HL-60/S4 (cell line): ENCODE results near the gene KCTD19.
"Not testable (repeated sequence)": the region's sequence is repeated elsewhere in the genome, so short reads cannot be mapped to it uniquely, and the experiment has no call there.

Experiments
- in situ Hi-C: fragments of 300-500 bp; cut with MboI; formaldehyde crosslinking; loops from 2 replicates; pipeline ENCODE4 v1.14.3; 2022; ENCODE audit warnings: low sequenced_read_pairs

KCTD19 gene

DNA sequence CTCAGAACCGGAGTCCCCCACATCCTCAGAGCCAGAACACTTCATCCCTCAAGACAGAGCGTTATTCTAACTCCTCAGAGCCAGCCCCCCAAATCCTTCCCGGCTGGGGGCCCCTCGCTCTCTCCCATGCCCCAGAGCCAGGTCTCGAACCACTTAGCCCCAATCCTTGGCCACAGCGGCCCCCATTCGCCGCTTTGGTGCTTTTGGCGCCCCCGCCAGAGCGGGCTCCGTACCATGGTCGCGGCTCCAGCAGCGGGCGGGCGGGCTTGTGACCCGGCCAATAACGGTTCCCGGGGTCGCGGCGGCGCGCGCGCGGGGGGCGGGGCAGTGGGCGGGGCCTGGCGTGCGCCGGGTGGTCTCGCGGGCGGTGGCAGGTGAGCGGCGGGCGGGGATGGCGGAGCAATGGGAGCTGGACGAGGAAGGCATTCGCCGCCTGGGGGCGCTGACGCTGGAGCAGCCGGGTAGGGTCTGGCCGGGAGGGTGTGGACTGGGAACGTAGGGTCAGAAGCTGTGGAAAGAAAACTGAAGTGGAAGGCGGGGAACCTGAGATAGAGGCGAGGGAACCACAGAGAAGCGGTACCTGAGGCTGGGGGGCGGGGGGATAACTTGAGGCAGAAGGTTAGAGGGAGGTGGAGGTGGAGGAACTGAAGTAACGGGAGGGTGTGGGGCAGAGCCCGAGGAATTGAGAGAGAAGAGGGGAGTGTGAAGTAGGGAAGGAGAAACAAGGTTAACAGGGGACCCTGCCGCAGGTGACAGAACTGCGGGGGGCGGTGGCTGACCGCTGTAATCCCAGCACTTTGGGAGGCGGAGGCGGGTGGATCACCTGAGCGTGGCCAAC, at the start of gene KCTD19, which contains the start of gene LRRC36:
Gene KCTD19, minus strand, starts transcription at position 270 of the 838 bp plus-strand sequence. Its CDS starts 34 bp downstream, at position 236.
Gene LRRC36, plus strand, starts transcription at position 344 of the 838 bp plus-strand sequence. Its CDS starts 48 bp downstream, at position 392.
- in situ Hi-C loops: no loop called here

DNA sequence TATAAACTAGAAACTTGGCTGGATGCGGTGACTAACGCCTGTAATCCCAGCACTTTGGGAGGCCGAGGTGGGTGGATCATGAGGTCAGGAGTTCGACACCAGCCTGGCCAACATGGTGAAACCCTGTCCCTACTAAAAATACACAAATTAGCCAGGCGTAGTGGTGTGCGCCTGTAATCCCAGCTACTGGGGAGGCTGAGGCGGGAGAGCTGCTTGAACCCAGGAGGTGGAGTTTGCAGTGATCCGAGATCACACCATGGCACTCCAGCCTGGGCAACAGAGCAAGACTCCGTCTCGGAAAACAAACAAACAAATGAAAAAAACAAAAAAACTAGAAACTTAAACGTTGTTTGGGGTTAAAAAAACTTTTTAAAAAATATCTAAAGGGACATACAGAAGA, 49.5 kb upstream of the KCTD19 start:
- in situ Hi-C loops: not testable (repeated sequence)

GRCh38 chr16:67372664-67373063, 46.1 kb upstream of the KCTD19 start:
- in situ Hi-C loops: no loop called here

- in situ Hi-C loops: no loop called here
Measured at GRCh38 chr16:67370661-67371060, 44.1 kb upstream of the KCTD19 start.

- in situ Hi-C loops: no loop called here
Measured at GRCh38 chr16:67364600-67365235, 38.2 kb upstream of the KCTD19 start.

- in situ Hi-C loops: no loop called here
Measured at GRCh38 chr16:67361038-67361437, 34.5 kb upstream of the KCTD19 start.

DNA sequence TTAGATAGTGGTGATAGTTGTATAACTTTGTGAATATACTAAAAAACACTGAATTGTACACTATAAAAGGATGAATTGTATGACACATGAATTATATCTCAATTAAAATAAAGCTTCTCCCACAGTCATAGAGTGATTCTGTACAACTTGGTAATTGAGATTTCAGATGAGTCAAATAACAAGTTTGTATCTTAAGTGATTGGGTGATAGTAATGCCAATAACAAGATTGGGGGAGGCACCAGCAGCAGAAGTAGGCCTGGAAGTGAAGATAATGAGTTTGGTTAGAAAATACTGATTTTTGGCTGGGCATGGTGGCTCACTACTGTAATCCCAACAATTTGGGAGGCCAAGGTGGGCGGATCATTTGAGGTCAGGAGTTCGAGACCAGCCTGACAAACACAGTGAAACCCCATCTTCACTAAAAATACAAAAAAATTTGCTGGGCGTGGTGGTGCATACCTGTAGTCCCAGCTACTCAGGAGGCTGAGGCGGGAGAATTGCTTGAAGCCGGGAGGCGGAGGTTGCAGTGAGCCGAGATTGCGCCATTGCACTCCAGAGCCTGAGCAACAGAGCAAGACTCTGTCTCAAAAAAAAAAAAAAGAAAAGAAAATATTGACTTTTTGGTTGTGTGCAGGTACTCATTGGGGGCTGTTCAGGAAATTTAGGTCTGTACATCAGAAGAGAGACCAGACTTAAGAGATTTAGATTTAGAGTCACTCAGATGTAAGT, 33.2 kb upstream of the KCTD19 start:
- in situ Hi-C loops: not testable (repeated sequence)

GRCh38 chr16:67357561-67357960, 31.0 kb upstream of the KCTD19 start:
- in situ Hi-C loops: no loop called here

GRCh38 chr16:67356396-67356795, 29.9 kb upstream of the KCTD19 start:
- in situ Hi-C loops: no loop called here

- in situ Hi-C loops: not testable (repeated sequence)
Measured at GRCh38 chr16:67352463-67352862, 25.9 kb upstream of the KCTD19 start.

DNA sequence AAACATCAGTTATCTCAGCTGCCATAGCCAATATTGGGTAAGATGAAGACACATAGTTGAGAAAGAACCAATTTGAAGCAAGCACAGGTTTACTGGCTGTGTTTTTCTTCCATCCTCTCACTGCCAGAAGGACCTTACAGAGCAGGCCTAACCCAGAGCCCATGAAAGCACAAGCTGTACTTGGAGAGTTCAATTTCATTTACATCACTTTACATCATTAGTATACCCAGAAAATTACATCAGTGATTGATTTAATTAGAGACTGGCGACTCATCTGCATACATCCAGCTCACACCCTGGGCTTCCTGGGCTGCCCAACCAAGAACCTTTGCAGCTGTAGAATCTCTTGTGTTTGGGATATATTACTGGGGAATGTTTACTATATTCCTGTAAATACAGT, 23.8 kb upstream of the KCTD19 start:
- in situ Hi-C loops: no loop called here

- in situ Hi-C loops: no loop called here
Measured at GRCh38 chr16:67349172-67349571, 22.6 kb upstream of the KCTD19 start.

DNA sequence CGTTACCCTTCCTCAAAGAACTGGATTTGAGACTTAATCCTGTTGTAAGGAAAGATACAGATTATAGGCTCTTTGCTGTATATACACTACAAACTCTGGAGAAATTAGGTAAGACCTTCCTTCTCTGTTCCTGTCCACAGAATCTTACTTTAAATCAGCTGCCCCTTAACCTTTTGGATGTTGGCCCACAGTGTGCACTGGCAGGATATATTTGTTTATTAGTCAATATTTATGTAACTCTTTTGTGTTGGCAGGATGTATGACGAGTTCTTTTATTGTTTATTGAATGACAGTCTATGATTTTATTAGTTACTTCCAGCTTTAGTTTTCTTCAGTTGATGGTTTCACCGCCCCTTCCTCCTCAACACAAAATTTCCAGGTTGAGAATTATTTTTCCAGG, 19.8 kb upstream of the KCTD19 start:
- in situ Hi-C loops: no loop called here

- in situ Hi-C loops: no loop called here
Measured at GRCh38 chr16:67345401-67345800, 18.9 kb upstream of the KCTD19 start.

- in situ Hi-C loops: no loop called here
Measured at GRCh38 chr16:67342616-67343015, 16.1 kb upstream of the KCTD19 start.

DNA sequence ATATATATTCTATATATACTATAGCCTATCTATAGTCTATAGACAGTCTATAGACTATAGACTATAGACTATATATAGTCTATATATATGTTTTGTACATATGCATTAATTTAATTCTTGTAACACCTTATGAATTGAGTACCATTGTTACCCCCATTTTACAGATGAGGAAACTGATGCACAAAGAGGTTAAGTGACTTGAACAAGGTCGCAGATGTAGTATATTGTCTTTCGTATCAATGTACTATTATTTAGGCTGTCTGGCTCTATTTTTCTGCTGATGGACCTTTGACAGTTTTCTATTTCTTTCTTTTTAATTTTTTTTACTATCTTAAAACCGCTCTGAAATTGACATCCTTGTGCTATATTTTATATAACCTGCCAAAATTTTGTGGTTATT, 14.7 kb upstream of the KCTD19 start:
- in situ Hi-C loops: no loop called here

DNA sequence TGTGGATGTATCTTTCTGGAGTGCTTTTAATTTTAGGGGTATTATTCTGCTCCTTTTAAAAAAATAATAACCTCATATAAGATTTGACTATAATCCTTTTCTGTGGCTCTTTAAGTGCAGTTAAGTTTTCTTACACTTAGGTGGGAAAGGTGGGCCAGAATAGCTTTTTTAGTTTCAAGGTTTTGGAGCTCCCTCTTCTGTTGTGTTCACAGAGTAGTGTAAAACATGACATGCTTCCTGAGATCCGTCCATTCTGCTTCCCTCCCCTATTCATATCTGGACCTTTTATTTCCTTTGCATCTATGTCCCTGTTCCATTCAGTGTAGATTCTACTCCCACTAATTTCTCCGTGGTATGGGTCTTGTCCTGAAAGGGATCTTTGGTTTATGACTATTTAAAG, 12.9 kb upstream of the KCTD19 start:
- in situ Hi-C loops: no loop called here

- in situ Hi-C loops: no loop called here
Measured at GRCh38 chr16:67336648-67337047, 10.1 kb upstream of the KCTD19 start.

GRCh38 chr16:67336116-67336515, 9.6 kb upstream of the KCTD19 start:
- in situ Hi-C loops: no loop called here

- in situ Hi-C loops: no loop called here
Measured at GRCh38 chr16:67333315-67333714, 6.8 kb upstream of the KCTD19 start.

- in situ Hi-C loops: no loop called here
Measured at GRCh38 chr16:67329901-67330300, 3.4 kb upstream of the KCTD19 start.

DNA sequence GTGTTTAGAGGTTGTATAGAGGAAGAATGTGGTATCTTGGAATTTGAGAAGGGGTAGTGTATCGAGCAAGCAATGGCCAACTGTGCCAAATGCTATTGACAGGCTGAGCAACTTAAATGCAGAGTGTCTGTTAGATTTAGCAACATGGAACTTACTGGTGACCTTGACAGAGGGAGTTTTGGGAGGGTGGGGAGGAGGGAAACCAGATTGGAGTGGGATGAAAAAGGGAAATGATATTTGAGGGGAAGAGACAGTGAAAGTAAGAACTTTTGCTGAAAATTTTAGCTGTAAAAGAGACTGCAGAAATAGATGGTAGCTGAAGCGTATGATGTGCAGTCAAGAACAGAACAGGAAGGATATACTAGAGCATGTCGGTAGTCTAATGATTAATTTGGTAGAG, 1.2 kb upstream of the KCTD19 start:
- in situ Hi-C loops: no loop called here
